GM18517 (cell line): ENCODE data around the gene LPIN1.

Experiments
- ATAC-seq: cut with Tn5 transposase; IDR thresholded peaks from one replicate; pipeline ENCODE4 v1.9.1; 2021; ENCODE audit warnings: mild to moderate bottlenecking, moderate library complexity; ENCODE audit not compliant: unreplicated experiment

LPIN1 gene

GRCh38 chr2:11743366-11743765, 3.1 kb upstream of the LPIN1 start:
- ATAC-seq, result no peak

GRCh38 chr2:11743846-11744553, 2.4 kb upstream of the LPIN1 start:
- peak; percentile 60 for ATAC-seq

- ATAC-seq, result no peak
Observed at GRCh38 chr2:11744631-11745394, 1.6 kb upstream of the LPIN1 start.

GRCh38 chr2:11745613-11746375, 638 bp upstream of the LPIN1 start:
- no peak for ATAC-seq

- peak; percentile 6 for ATAC-seq
Observed at GRCh38 chr2:11746807-11747459, 501 bp downstream of the LPIN1 start.

GRCh38 chr2:11748018-11748860, 1.8 kb downstream of the LPIN1 start:
- ATAC-seq, result no peak

- ATAC-seq, result no peak
Observed at GRCh38 chr2:11748861-11749645, 2.6 kb downstream of the LPIN1 start.

- ATAC-seq, result peak; percentile 17
Observed at GRCh38 chr2:11749646-11750349, 3.4 kb downstream of the LPIN1 start.

- ATAC-seq, result peak; percentile 38
Observed at GRCh38 chr2:11750422-11750821, 4.0 kb downstream of the LPIN1 start.

- ATAC-seq, result no peak
Observed at GRCh38 chr2:11750917-11751316, 4.5 kb downstream of the LPIN1 start.

GRCh38 chr2:11752906-11753305, 6.5 kb downstream of the LPIN1 start:
- no peak for ATAC-seq

GRCh38 chr2:11753452-11753885, 7.0 kb downstream of the LPIN1 start:
- peak; percentile 86 for ATAC-seq

GRCh38 chr2:11753886-11754699, 7.7 kb downstream of the LPIN1 start:
- peak; percentile 24 for ATAC-seq

- no peak for ATAC-seq
Observed at GRCh38 chr2:11754700-11755015, 8.2 kb downstream of the LPIN1 start.

- no peak for ATAC-seq
Observed at GRCh38 chr2:11757101-11757500, 10.7 kb downstream of the LPIN1 start.

GRCh38 chr2:11758187-11758586, 11.8 kb downstream of the LPIN1 start:
- no peak for ATAC-seq

- no peak for ATAC-seq
Observed at GRCh38 chr2:11758647-11759046, 12.2 kb downstream of the LPIN1 start.
